Activated CD4-positive, alpha-beta memory T cell treated with anti-CD3 and anti-CD28 coated beads for 36 hours (primary cell): ENCODE data around the gene FBXL13. TPM values are rescaled to one million over a fixed set of nuclear protein-coding genes. Genes with fewer than 3 reads are reported as not detected.
"Not testable (repeated sequence)": the region's sequence is repeated elsewhere in the genome, so short reads cannot be mapped to it uniquely, and the experiment has no call there.

Experiments used
- CTCF ChIA-PET: fragments of 350-600 bp; sonication (Branson Sonifier 250); formaldehyde crosslinking; loops from one replicate; lab custom pipeline; 2021; ENCODE audit warnings: antibody characterized with exemption, inconsistent platforms; lab: Charles Lee
- POLR2A ChIA-PET: fragments of 350-600 bp; sonication (Branson Sonifier 250); formaldehyde crosslinking; loops from one replicate; lab custom pipeline; 2021; ENCODE audit warnings: antibody characterized with exemption; lab: Charles Lee
- DNase-seq: peaks from one replicate; pipeline ENCODE4 v3.0.0-alpha.2; 2020
- H3K27ac Mint-ChIP-seq: one replicate; pipeline ENCODE4 v1.8.0; 2021; ENCODE audit warnings: mixed read lengths
- H3K27me3 Mint-ChIP-seq: one replicate; pipeline ENCODE4 v1.8.0; 2021; ENCODE audit warnings: mixed read lengths
- H3K36me3 Mint-ChIP-seq: one replicate; pipeline ENCODE4 v1.8.0; 2021; ENCODE audit warnings: mixed read lengths
- H3K4me1 Mint-ChIP-seq: one replicate; pipeline ENCODE4 v1.8.0; 2021; ENCODE audit warnings: low read depth, mixed read lengths
- H3K4me3 Mint-ChIP-seq: one replicate; pipeline ENCODE4 v1.8.0; 2021; ENCODE audit warnings: mild to moderate bottlenecking, mixed read lengths
- H3K9me3 Mint-ChIP-seq: one replicate; pipeline ENCODE4 v1.8.0; 2021; ENCODE audit warnings: mixed read lengths
- intact Hi-C: fragments of 100-400 bp; cut with micrococcal nuclease; formaldehyde crosslinking; loops from one replicate; pipeline ENCODE4 v1.15.1; 2023
- total RNA-seq, 2 experiments: library from RNA; stranded (reverse); gene quantifications; one replicate each; pipeline ENCODE4 v1.2.3, GENCODE V29; 2021

FBXL13 gene
- total RNA-seq, 2 experiments from 2014 or later, result 0.45 to 0.63 TPM

GRCh38 chr7:103106005-103106702 is 31.6 kb upstream of the FBXL13 start:
- POLR2A ChIA-PET, result no interaction called here
- H3K36me3 Mint-ChIP-seq, result peaks cover 39% of the 10 kb centered on the region
- no peak for DNase-seq
- H3K27me3 Mint-ChIP-seq, result no peaks in the 10 kb centered on the region
- no peak overlapping the region for H3K4me3 Mint-ChIP-seq
- H3K4me1 Mint-ChIP-seq, result peaks cover 7% of the 10 kb centered on the region
- H3K9me3 Mint-ChIP-seq, result peaks cover 17% of the 10 kb centered on the region
- CTCF ChIA-PET, result no interaction called here
- H3K27ac Mint-ChIP-seq, result no peak overlapping the region
- intact Hi-C loops, result no loop called here

GRCh38 chr7:103101543-103101942 is 26.9 kb upstream of the FBXL13 start:
- Mint-ChIP-seq H3K36me3 (peaks cover 18% of the 10 kb centered on the region), H3K4me3 (no peak overlapping the region), H3K27me3 (no peaks in the 10 kb centered on the region), H3K4me1 (no peaks in the 10 kb centered on the region), H3K9me3 (no peaks in the 10 kb centered on the region), H3K27ac (no peak overlapping the region)
- no peak for DNase-seq
- intact Hi-C loops, result no loop called here
- CTCF ChIA-PET, result no interaction called here
- POLR2A ChIA-PET, result no interaction called here

GRCh38 chr7:103100348-103100747 is 25.8 kb upstream of the FBXL13 start:
- H3K27ac Mint-ChIP-seq, result no peak overlapping the region
- no peaks in the 10 kb centered on the region for H3K4me1 Mint-ChIP-seq
- no peak overlapping the region for H3K4me3 Mint-ChIP-seq
- peaks cover 22% of the 10 kb centered on the region for H3K36me3 Mint-ChIP-seq
- ChIA-PET POLR2A (no interaction called here), CTCF (no interaction called here)
- H3K9me3 Mint-ChIP-seq, result no peaks in the 10 kb centered on the region
- intact Hi-C loops, result no loop called here
- DNase-seq, result no peak
- H3K27me3 Mint-ChIP-seq, result no peaks in the 10 kb centered on the region

GRCh38 chr7:103097041-103097440 is 22.4 kb upstream of the FBXL13 start:
- intact Hi-C loops, result no loop called here
- no peak for DNase-seq
- no peak overlapping the region for H3K27ac Mint-ChIP-seq
- ChIA-PET POLR2A (no interaction called here), CTCF (interaction anchor here (1.0 kb wide), 1 partner anchor 309 kb away, joined by 4 read pairs; no protein-coding TSS in a partner anchor)
- H3K4me3 Mint-ChIP-seq, result no peak overlapping the region
- H3K4me1 Mint-ChIP-seq, result no peaks in the 10 kb centered on the region
- H3K36me3 Mint-ChIP-seq, result peaks cover 30% of the 10 kb centered on the region
- H3K9me3 Mint-ChIP-seq, result no peaks in the 10 kb centered on the region
- H3K27me3 Mint-ChIP-seq, result no peaks in the 10 kb centered on the region

GRCh38 chr7:103095558-103095957 is 21.0 kb upstream of the FBXL13 start:
- POLR2A ChIA-PET, H3K4me1 Mint-ChIP-seq, CTCF ChIA-PET, intact Hi-C loops, H3K4me3 Mint-ChIP-seq, H3K27me3 Mint-ChIP-seq, H3K9me3 Mint-ChIP-seq, H3K27ac Mint-ChIP-seq, DNase-seq: not testable (repeated sequence)
- peaks cover 33% of the 10 kb centered on the region for H3K36me3 Mint-ChIP-seq

GRCh38 chr7:103094102-103094501 is 19.5 kb upstream of the FBXL13 start:
- ChIA-PET POLR2A (no interaction called here), CTCF (no interaction called here)
- Mint-ChIP-seq H3K27me3 (no peaks in the 10 kb centered on the region), H3K9me3 (no peaks in the 10 kb centered on the region), H3K36me3 (peaks cover 38% of the 10 kb centered on the region), H3K27ac (no peak overlapping the region), H3K4me3 (no peak overlapping the region), H3K4me1 (no peaks in the 10 kb centered on the region)
- intact Hi-C loops, result no loop called here
- DNase-seq, result no peak

- no peaks in the 10 kb centered on the region for H3K4me1 Mint-ChIP-seq
- H3K27me3 Mint-ChIP-seq, result no peaks in the 10 kb centered on the region
- no peak overlapping the region for H3K4me3 Mint-ChIP-seq
- CTCF ChIA-PET, result interaction anchor here (1.0 kb wide), 1 partner anchor 18 kb away, joined by 3 read pairs; the partner anchor contains the start of gene ARMC10
- no peak overlapping the region for H3K27ac Mint-ChIP-seq
- H3K36me3 Mint-ChIP-seq, result peaks cover 42% of the 10 kb centered on the region
- intact Hi-C loops, result no loop called here
- POLR2A ChIA-PET, result no interaction called here
- DNase-seq, result no peak
- H3K9me3 Mint-ChIP-seq, result no peaks in the 10 kb centered on the region
Observed at GRCh38 chr7:103093429-103093828, 18.8 kb upstream of the FBXL13 start.

- CTCF ChIA-PET, result interaction anchor here (1.0 kb wide), 1 partner anchor 17 kb away, joined by 3 read pairs; the partner anchor contains the start of gene ARMC10
- Mint-ChIP-seq H3K27ac (peak overlapping the region; percentile 40), H3K36me3 (peaks cover 44% of the 10 kb centered on the region)
- H3K4me1 Mint-ChIP-seq, H3K9me3 Mint-ChIP-seq, intact Hi-C loops, H3K27me3 Mint-ChIP-seq, POLR2A ChIA-PET, H3K4me3 Mint-ChIP-seq, DNase-seq: not testable (repeated sequence)
Observed at GRCh38 chr7:103092321-103092720, 17.7 kb upstream of the FBXL13 start.

GRCh38 chr7:103083210-103083609 is 8.6 kb upstream of the FBXL13 start:
- Mint-ChIP-seq H3K4me3 (no peak overlapping the region), H3K4me1 (peaks cover 9% of the 10 kb centered on the region), H3K36me3 (peaks cover 20% of the 10 kb centered on the region), H3K27me3 (no peaks in the 10 kb centered on the region), H3K9me3 (no peaks in the 10 kb centered on the region), H3K27ac (no peak overlapping the region)
- CTCF ChIA-PET, result no interaction called here
- no peak for DNase-seq
- intact Hi-C loops, result no loop called here
- POLR2A ChIA-PET, result no interaction called here

GRCh38 chr7:103082497-103082896 is 7.9 kb upstream of the FBXL13 start:
- CTCF ChIA-PET, result no interaction called here
- H3K36me3 Mint-ChIP-seq, result peaks cover 18% of the 10 kb centered on the region
- peaks cover 13% of the 10 kb centered on the region for H3K4me1 Mint-ChIP-seq
- no peaks in the 10 kb centered on the region for H3K9me3 Mint-ChIP-seq
- POLR2A ChIA-PET, result no interaction called here
- intact Hi-C loops, result no loop called here
- DNase-seq, result no peak
- no peak overlapping the region for H3K27ac Mint-ChIP-seq
- no peak overlapping the region for H3K4me3 Mint-ChIP-seq
- no peaks in the 10 kb centered on the region for H3K27me3 Mint-ChIP-seq

GRCh38 chr7:103080923-103081322 is 6.3 kb upstream of the FBXL13 start:
- H3K4me3 Mint-ChIP-seq, result no peak overlapping the region
- POLR2A ChIA-PET, result no interaction called here
- H3K4me1 Mint-ChIP-seq, result peaks cover 23% of the 10 kb centered on the region
- H3K9me3 Mint-ChIP-seq, result no peaks in the 10 kb centered on the region
- H3K27ac Mint-ChIP-seq, result no peak overlapping the region
- no peak for DNase-seq
- H3K36me3 Mint-ChIP-seq, result peaks cover 9% of the 10 kb centered on the region
- CTCF ChIA-PET, result interaction anchor here (1.2 kb wide), 1 partner anchor 48 kb away, joined by 3 read pairs; no protein-coding TSS in a partner anchor
- H3K27me3 Mint-ChIP-seq, result no peaks in the 10 kb centered on the region
- intact Hi-C loops, result no loop called here

GRCh38 chr7:103079836-103080235 is 5.2 kb upstream of the FBXL13 start:
- intact Hi-C loops, result loop anchor here (10.0 kb wide), 2 partner anchors 205 to 325 kb away; no protein-coding TSS in a partner anchor
- ChIA-PET POLR2A (no interaction called here), CTCF (interaction anchor here (1.0 to 1.4 kb wide), 2 partner anchors 14 to 18 kb away, joined by 3 to 4 read pairs; no protein-coding TSS in a partner anchor)
- no peak for DNase-seq
- Mint-ChIP-seq H3K27ac (no peak overlapping the region), H3K4me1 (peaks cover 29% of the 10 kb centered on the region), H3K4me3 (no peak overlapping the region), H3K36me3 (peaks cover 6% of the 10 kb centered on the region), H3K27me3 (no peaks in the 10 kb centered on the region), H3K9me3 (no peaks in the 10 kb centered on the region)

- H3K4me1 Mint-ChIP-seq, result peaks cover 39% of the 10 kb centered on the region
- DNase-seq, result not testable (repeated sequence)
Observed at GRCh38 chr7:103078226-103078625, 3.6 kb upstream of the FBXL13 start.

More at GRCh38 chr7:103078226-103078625, 3.6 kb upstream of the FBXL13 start:
- H3K27ac Mint-ChIP-seq, POLR2A ChIA-PET, CTCF ChIA-PET, H3K36me3 Mint-ChIP-seq, H3K9me3 Mint-ChIP-seq, H3K27me3 Mint-ChIP-seq, H3K4me3 Mint-ChIP-seq: not testable (repeated sequence)
- intact Hi-C loops, result loop anchor here (10.0 kb wide), 2 partner anchors 203 to 327 kb away; no protein-coding TSS in a partner anchor
